Kidney (tissue), 14 donors: ENCODE data around the gene MYH14. TPM values are rescaled to one million over a fixed set of nuclear protein-coding genes. Genes with fewer than 3 reads are reported as not detected.
A peak's percentile ranks its signal among the peaks of the same experiment; 100 is the strongest.

Experiments
- DNase-seq, 5 donors: peaks; one replicate each; pipeline ENCODE4 v3.0.0-alpha.2; 2013 to 2020
- FAIRE-seq: peaks from 2 replicates; lab custom pipeline; 2012; peaks lifted over from hg19 to GRCh38; lab: Jason Lieb, UNC
- H3K27ac ChIP-seq, 2 donors: one replicate each; pipeline ENCODE4 v1.7.0; 2013; ENCODE audit warnings: low read depth in 2 of 2, low read length in 2 of 2, inconsistent platforms in 1 of 2
- H3K27me3 ChIP-seq: one replicate; pipeline ENCODE4 v1.7.1; 2013; ENCODE audit warnings: low read length, inconsistent platforms; ENCODE audit not compliant: control insufficient read depth, insufficient read depth
- H3K36me3 ChIP-seq, 3 donors: one replicate each; pipeline versions ENCODE4 v1.7.0 to v1.7.1; 2013; ENCODE audit warnings: low read length in 3 of 3, control low read depth in 1 of 3, inconsistent platforms in 1 of 3; ENCODE audit not compliant: insufficient read depth in 3 of 3, control insufficient read depth in 2 of 3
- H3K4me1 ChIP-seq, 3 donors: one replicate each; pipeline versions ENCODE4 v1.7.0 to v1.7.1; 2013; ENCODE audit warnings: low read length in 3 of 3, inconsistent platforms in 1 of 3, low read depth in 1 of 3; ENCODE audit not compliant: control insufficient read depth in 2 of 3, insufficient read depth in 2 of 3
- H3K4me3 ChIP-seq, 3 donors: one replicate each; pipeline versions ENCODE4 v1.7.0 to v1.8.1; 2013; ENCODE audit warnings: low read length in 3 of 3, control low read depth in 1 of 3, inconsistent platforms in 1 of 3
- H3K9ac ChIP-seq, 3 donors: one replicate each; pipeline versions ENCODE4 v1.7.0 to v1.7.1; 2013; ENCODE audit warnings: low read length in 3 of 3, control low read depth in 1 of 3, inconsistent platforms in 1 of 3
- H3K9me3 ChIP-seq, 3 donors: one replicate each; pipeline versions ENCODE4 v1.7.0 to v1.7.1; 2013; ENCODE audit warnings: low read length in 3 of 3, control low read depth in 1 of 3, inconsistent platforms in 1 of 3; ENCODE audit not compliant: control insufficient read depth in 2 of 3, insufficient read depth in 1 of 3
- intact Hi-C: fragments of 100-400 bp; cut with DNase I; formaldehyde crosslinking; loops from one replicate; pipeline ENCODE4 v1.11.1; 2022
- polyA plus RNA-seq: library from polyadenylated mRNA; stranded (reverse); fragments of 350-450 nt; fragmentation: Illumina TruSeq; extraction: RNeasy Lipid Tissue Mini Kit (QIAGEN cat#74804); gene quantifications from one replicate; pipeline ENCODE4 v1.2.3, GENCODE V29; 2014; ENCODE audit warnings: low read depth, low replicate concordance; ENCODE audit not compliant: insufficient read depth
- total RNA-seq: library from RNA; stranded (reverse); fragmentation: NEBNext Ultra II Directional; extraction: Animal tissue kit (Norgen Biotek cat#: 25700); gene quantifications from one replicate; pipeline ENCODE4 v1.2.1, GENCODE V29; 2021
- TF ChIP-seq, protein P1 (sequence below): IDR thresholded peaks from 3 replicates; pipeline ENCODE4 v1.5.1; 2012; ENCODE audit warnings: mild to moderate bottlenecking, moderate library complexity, borderline replicate concordance; ENCODE audit not compliant: insufficient read depth; ENCODE audit errors: extremely low read depth
- donor health status: control.
- donor health status: control.
- donor health status: control.
- donor health status: control.
- donor health status: control.
- donor health status: DM: yes; HTN: yes; CAD: no.
- donor health status: Normal renal cell carcinoma (clear cell type).

Gene MYH14
- total and polyA plus RNA-seq, 2 donors from 2014 or later, result 23.9 to 81.4 TPM

DNA sequence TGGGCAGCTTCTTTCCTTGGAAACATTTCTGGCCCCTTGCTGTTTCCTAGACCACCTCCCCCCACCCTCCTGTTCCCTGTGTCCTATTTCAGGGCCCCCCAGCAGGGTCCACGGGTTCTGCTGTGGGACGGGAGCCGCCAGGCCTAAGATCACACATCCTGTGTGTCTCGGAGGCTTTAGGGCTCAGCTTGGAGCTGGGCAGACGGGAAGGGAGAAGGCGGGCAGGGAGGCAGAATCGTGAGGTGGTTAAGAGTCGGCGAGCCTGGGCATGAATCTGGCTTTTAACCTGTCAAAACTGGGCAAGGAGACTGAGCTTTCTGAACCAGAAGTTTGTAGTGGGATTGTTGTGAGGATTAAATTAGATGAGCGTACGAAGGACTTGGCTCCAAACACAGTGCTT is 120.9 kb downstream of the MYH14 start:
- Histone ChIP-seq H3K27me3 (peaks cover 9% of the 10 kb centered on the region), H3K4me1 (peaks cover 0 to 6% (median 0%) of the 10 kb centered on the region in 3 donors), H3K4me3 (no peak overlapping the region), H3K27ac (no peak overlapping the region), H3K9me3 (no peaks in the 10 kb centered on the region), H3K36me3 (no peaks in the 10 kb centered on the region), H3K9ac (no peak overlapping the region)
- DNase-seq (no peak), FAIRE-seq (no peak)
- intact Hi-C loops, result no loop called here
- TF ChIP-seq, protein P1, sequence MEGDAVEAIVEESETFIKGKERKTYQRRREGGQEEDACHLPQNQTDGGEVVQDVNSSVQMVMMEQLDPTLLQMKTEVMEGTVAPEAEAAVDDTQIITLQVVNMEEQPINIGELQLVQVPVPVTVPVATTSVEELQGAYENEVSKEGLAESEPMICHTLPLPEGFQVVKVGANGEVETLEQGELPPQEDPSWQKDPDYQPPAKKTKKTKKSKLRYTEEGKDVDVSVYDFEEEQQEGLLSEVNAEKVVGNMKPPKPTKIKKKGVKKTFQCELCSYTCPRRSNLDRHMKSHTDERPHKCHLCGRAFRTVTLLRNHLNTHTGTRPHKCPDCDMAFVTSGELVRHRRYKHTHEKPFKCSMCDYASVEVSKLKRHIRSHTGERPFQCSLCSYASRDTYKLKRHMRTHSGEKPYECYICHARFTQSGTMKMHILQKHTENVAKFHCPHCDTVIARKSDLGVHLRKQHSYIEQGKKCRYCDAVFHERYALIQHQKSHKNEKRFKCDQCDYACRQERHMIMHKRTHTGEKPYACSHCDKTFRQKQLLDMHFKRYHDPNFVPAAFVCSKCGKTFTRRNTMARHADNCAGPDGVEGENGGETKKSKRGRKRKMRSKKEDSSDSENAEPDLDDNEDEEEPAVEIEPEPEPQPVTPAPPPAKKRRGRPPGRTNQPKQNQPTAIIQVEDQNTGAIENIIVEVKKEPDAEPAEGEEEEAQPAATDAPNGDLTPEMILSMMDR, result no peak

DNA sequence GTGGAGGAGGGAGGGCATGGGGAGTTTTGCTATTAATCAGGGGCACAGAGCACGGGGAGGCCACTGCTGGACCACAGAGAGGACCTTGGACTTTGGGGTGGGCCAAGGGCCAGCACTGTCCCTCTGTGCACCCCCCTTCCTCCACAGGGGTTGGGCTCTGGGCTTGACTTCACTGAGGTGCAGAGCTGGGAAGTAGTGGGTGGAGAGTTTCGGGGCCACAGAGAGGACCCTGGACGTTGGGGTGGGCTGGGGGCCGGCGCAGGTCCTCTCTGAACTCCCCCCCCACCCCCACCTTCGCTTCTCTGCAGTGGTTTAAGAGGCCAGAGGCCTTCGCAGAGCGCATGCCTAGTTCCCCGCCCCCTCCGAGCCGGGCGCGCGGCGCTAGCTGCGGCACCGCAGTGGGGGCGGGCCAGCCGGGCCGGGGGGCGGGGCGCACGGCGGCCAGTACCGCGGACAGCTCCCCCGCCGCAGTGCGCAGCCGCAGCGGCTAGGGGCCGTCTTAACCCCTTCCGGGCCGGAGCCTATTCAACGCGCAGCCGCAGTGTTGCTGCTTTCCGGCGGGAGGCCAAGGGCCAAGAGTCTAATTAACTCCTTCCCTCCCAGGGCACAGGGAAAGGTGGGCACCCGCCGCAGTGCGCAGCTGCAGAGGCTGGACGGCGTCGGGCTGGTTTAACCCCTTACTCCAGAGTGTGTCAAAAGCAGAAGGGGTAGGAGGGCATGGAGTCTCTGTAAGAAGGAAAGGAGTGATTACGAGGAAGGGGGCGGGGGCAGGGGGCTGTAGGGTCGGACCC is 122.1 kb downstream of the MYH14 start:
- Histone ChIP-seq H3K9ac (no peak overlapping the region), H3K9me3 (no peaks in the 10 kb centered on the region), H3K4me3 (peak overlapping the region in 2 of 3 donors; percentile 51 to 71), H3K27me3 (peaks cover 9% of the 10 kb centered on the region), H3K27ac (no peak overlapping the region), H3K36me3 (no peaks in the 10 kb centered on the region), H3K4me1 (peaks cover 0 to 13% (median 0%) of the 10 kb centered on the region in 3 donors)
- intact Hi-C loops, result no loop called here
- FAIRE-seq, result no peak
- TF ChIP-seq, protein P1, result no peak
- DNase-seq, result peak; percentile 85 to 94 (median 86)

DNA sequence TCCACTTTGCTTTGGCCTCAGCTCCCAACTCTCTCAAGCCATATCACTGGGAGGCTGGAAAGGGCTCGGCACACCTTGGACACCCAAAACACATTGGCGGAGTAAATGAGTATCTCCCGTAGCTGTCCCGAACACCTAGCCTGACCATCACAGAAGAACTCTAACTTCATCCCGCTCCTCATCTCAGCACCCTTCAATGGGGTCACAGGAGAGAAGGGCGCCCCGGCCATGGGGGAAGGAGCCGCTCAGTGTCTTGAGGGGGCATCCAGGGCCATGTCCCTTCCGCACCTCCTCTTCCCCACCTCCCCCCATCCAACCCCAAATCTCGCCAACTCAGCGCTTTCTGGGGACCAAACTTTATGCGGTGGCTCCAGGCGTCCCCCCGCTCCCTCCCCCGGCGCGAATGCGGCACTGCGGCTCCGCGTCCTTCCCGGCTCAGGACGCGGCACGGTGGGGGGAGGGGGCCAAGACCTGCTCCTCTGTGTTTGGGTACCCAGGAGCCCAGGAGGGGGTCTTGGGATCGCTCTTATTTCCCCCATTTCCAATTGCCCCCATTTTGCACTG is 122.8 kb downstream of the MYH14 start:
- intact Hi-C loops, result no loop called here
- DNase-seq (peak in 1 of 5 donors; percentile 67), FAIRE-seq (no peak)
- Histone ChIP-seq H3K36me3 (no peaks in the 10 kb centered on the region), H3K4me1 (peaks cover 0 to 14% (median 0%) of the 10 kb centered on the region in 3 donors), H3K9ac (no peak overlapping the region), H3K27me3 (peaks cover 9% of the 10 kb centered on the region), H3K4me3 (peak overlapping the region in 2 of 3 donors; percentile 51 to 71), H3K27ac (no peak overlapping the region), H3K9me3 (no peaks in the 10 kb centered on the region)
- TF ChIP-seq, protein P1, result no peak
